T-helper 1 cell treated with Interleukin-12 subunit alpha and Interleukin-12 subunit beta and Interleukin-4 antibody, amounts not matched to agents 30 μg/mL and 1 μg/mL, for 36 hours (primary cell): ENCODE data around the gene TSPAN12.

Experiments used
- H3K27ac Mint-ChIP-seq: one replicate; pipeline ENCODE4 v1.8.0; 2021; ENCODE audit warnings: mild to moderate bottlenecking, mixed read lengths
- H3K27me3 Mint-ChIP-seq: one replicate; pipeline ENCODE4 v1.8.0; 2021; ENCODE audit warnings: low read depth, mixed read lengths
- H3K36me3 Mint-ChIP-seq: one replicate; pipeline ENCODE4 v1.8.0; 2021; ENCODE audit warnings: low read depth, mixed read lengths
- H3K4me1 Mint-ChIP-seq: one replicate; pipeline ENCODE4 v1.8.0; 2021; ENCODE audit warnings: low read depth, mixed read lengths
- H3K4me3 Mint-ChIP-seq: one replicate; pipeline ENCODE4 v1.8.0; 2021; ENCODE audit warnings: mild to moderate bottlenecking, moderate library complexity, mixed read lengths
- H3K9me3 Mint-ChIP-seq: one replicate; pipeline ENCODE4 v1.8.0; 2021; ENCODE audit warnings: mixed read lengths

The TSPAN12 gene

GRCh38 chr7:120831260-120831659, 26.7 kb downstream of the TSPAN12 start:
- Mint-ChIP-seq H3K27me3 (peaks cover 4% of the 10 kb centered on the region), H3K9me3 (no peaks in the 10 kb centered on the region), H3K4me1 (no peaks in the 10 kb centered on the region), H3K36me3 (no peaks in the 10 kb centered on the region), H3K4me3 (no peak overlapping the region), H3K27ac (no peak overlapping the region)

- Mint-ChIP-seq H3K4me1 (no peaks in the 10 kb centered on the region), H3K36me3 (no peaks in the 10 kb centered on the region), H3K27me3 (peaks cover 4% of the 10 kb centered on the region), H3K4me3 (no peak overlapping the region), H3K27ac (no peak overlapping the region), H3K9me3 (no peaks in the 10 kb centered on the region)
These were observed 28.5 kb downstream of the TSPAN12 start for GRCh38 chr7:120829487-120829886.

GRCh38 chr7:120828528-120828927, 29.4 kb downstream of the TSPAN12 start:
- no peak overlapping the region for H3K27ac Mint-ChIP-seq
- peaks cover 4% of the 10 kb centered on the region for H3K27me3 Mint-ChIP-seq
- no peaks in the 10 kb centered on the region for H3K9me3 Mint-ChIP-seq
- H3K36me3 Mint-ChIP-seq: no peaks in the 10 kb centered on the region
- H3K4me3 Mint-ChIP-seq: no peak overlapping the region
- H3K4me1 Mint-ChIP-seq: no peaks in the 10 kb centered on the region

DNA sequence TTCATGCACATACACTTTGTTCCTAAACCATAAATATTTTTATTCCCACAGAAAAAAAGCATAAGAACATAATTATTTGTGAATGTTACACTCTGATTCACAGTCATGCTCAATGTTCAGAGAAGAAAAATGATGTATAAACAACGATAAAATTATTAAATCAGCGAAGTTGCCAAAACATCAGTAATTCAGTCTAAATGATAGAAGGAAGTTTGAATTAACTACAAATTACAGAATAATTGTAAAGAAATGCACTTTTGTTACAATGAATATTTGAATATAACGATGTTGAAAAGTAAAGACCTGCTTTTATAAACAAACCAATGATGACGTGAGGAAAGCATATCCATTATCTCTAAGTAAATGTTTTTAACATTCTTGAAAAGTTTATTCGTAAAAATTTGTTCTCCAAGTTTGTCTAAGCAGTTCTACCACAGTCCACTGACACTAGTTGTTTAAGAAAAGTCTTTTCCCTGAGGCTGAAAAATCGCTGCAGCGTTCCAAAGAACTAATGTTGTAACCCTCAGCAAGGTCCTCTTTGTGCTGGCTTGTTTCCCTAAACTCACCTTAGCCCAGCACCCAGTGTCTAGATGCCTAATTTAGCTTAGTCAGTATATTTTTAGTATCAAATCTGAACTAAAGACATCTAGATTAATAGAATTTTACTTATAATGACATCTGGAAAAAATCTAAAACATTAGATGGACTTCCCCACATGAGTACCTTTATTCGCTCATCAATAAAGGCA, 30.4 kb downstream of the TSPAN12 start:
- no peaks in the 10 kb centered on the region for H3K9me3 Mint-ChIP-seq
- no peaks in the 10 kb centered on the region for H3K4me1 Mint-ChIP-seq
- peaks cover 4% of the 10 kb centered on the region for H3K27me3 Mint-ChIP-seq
- H3K36me3 Mint-ChIP-seq: no peaks in the 10 kb centered on the region
- H3K4me3 Mint-ChIP-seq: no peak overlapping the region
- H3K27ac Mint-ChIP-seq: no peak overlapping the region

GRCh38 chr7:120825576-120825975, 32.4 kb downstream of the TSPAN12 start:
- Mint-ChIP-seq H3K4me1 (no peaks in the 10 kb centered on the region), H3K36me3 (no peaks in the 10 kb centered on the region), H3K9me3 (no peaks in the 10 kb centered on the region), H3K4me3 (no peak overlapping the region), H3K27me3 (peaks cover 2% of the 10 kb centered on the region), H3K27ac (no peak overlapping the region)

- no peaks in the 10 kb centered on the region for H3K36me3 Mint-ChIP-seq
- no peaks in the 10 kb centered on the region for H3K9me3 Mint-ChIP-seq
- H3K27ac Mint-ChIP-seq: no peak overlapping the region
- no peaks in the 10 kb centered on the region for H3K27me3 Mint-ChIP-seq
- no peaks in the 10 kb centered on the region for H3K4me1 Mint-ChIP-seq
- H3K4me3 Mint-ChIP-seq: no peak overlapping the region
These were observed 32.8 kb downstream of the TSPAN12 start for GRCh38 chr7:120825152-120825551.

DNA sequence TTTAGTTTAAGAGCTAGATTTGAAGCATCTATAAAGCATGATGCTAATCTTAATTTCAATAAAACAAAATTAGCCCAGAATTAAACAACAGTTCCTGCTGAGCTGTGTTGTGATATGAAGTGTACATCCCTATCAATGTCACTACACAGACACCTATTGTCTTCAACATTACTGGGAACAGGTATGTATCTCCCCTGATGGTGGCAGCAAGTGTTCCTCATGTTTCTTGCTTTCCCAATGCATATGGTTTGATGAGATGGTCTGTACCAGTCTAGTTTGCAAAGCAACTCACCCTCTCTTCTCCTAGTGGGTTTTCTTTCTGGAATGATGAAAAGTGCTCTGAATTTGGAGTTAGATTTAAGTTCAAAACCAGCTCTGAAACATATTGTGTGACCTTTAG, 38.1 kb downstream of the TSPAN12 start:
- H3K27me3 Mint-ChIP-seq: peaks cover 11% of the 10 kb centered on the region

DNA sequence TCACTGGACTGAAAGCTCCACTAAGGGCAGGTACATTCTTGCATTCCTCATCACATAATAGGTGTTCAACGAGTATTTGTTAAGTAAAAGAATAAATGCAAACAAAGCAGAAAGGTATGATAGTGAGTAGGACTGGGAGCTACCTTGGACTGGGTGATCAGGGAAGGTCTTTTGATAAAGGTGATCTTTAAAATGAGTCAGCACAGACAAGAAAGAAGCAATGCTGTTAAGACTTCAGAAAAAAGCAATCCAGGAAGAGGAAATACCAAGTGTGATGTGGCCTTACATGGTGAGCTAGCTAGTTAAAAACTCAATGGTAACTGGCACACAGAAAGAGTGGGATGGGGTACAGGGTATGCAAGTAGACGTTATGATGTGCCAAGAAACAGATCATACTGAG, 40.1 kb downstream of the TSPAN12 start:
- Mint-ChIP-seq H3K27me3 (peaks cover 17% of the 10 kb centered on the region), H3K27ac (no peak overlapping the region), H3K4me3 (no peak overlapping the region), H3K4me1 (no peaks in the 10 kb centered on the region), H3K36me3 (no peaks in the 10 kb centered on the region), H3K9me3 (no peaks in the 10 kb centered on the region)

More for the DNA sequence above, 38.1 kb downstream of the TSPAN12 start:
- H3K36me3 Mint-ChIP-seq: no peaks in the 10 kb centered on the region
- no peaks in the 10 kb centered on the region for H3K9me3 Mint-ChIP-seq
- H3K4me3 Mint-ChIP-seq: no peak overlapping the region
- no peaks in the 10 kb centered on the region for H3K4me1 Mint-ChIP-seq
- no peak overlapping the region for H3K27ac Mint-ChIP-seq

DNA sequence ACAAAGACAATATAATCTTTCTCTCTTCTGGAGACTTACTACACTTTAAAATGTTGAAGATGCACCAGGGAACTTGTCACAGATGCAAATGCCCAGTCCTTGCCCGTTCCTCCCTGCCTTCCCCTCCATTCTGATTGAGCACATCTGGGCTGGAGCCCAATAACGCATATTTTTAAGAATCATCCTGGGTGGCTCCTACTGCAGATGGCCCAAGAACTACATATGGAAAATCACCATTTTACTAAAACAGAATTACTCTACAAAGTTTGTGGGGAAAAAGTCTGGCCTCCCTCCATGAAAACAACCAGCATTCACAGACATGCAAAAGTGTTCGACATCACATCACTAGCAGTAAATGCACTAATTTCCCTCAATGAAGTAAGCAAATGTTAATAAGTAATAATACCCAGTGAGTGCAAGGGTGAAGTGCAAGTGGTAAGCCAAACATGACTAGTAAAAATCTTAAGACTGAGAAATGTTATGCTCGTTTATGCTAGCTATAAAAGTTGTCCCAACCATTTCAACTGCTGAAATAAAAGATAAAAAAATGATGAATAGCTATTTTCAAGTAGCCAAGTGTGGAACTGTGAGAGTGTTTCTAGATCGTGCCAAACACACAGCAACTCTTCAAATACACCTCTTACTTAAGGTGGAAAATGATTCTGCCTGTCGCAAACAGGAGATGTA, 43.5 kb downstream of the TSPAN12 start:
- no peak overlapping the region for H3K4me3 Mint-ChIP-seq
- no peaks in the 10 kb centered on the region for H3K4me1 Mint-ChIP-seq
- H3K27me3 Mint-ChIP-seq: peaks cover 12% of the 10 kb centered on the region
- H3K9me3 Mint-ChIP-seq: no peaks in the 10 kb centered on the region
- no peak overlapping the region for H3K27ac Mint-ChIP-seq
- H3K36me3 Mint-ChIP-seq: no peaks in the 10 kb centered on the region

GRCh38 chr7:120813546-120814252, 44.2 kb downstream of the TSPAN12 start:
- H3K9me3 Mint-ChIP-seq: no peaks in the 10 kb centered on the region
- no peak overlapping the region for H3K4me3 Mint-ChIP-seq
- peaks cover 12% of the 10 kb centered on the region for H3K27me3 Mint-ChIP-seq
- H3K36me3 Mint-ChIP-seq: no peaks in the 10 kb centered on the region
- H3K4me1 Mint-ChIP-seq: no peaks in the 10 kb centered on the region
- no peak overlapping the region for H3K27ac Mint-ChIP-seq

GRCh38 chr7:120813089-120813488, 44.9 kb downstream of the TSPAN12 start:
- Mint-ChIP-seq H3K9me3 (no peaks in the 10 kb centered on the region), H3K27me3 (peaks cover 12% of the 10 kb centered on the region), H3K36me3 (no peaks in the 10 kb centered on the region), H3K4me3 (no peak overlapping the region), H3K27ac (no peak overlapping the region), H3K4me1 (no peaks in the 10 kb centered on the region)

DNA sequence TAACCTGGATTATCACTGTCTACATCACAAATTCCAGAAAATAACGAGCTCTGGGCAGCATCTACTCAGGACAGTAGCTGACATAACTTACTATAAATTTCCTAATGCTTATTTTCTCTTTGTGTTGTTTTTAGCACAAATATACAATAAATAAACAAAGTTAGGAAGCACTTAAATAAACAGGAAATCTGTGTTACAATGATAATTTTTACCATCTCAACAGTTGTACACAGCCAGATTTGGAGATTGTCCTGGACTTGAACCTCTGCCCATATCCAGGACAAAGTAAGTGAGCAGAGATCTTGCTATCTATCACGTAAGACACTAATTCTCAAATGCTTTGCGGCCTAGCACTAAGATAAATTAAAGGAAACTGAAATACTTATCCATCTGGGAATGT, 48.7 kb downstream of the TSPAN12 start:
- Mint-ChIP-seq H3K27me3 (peaks cover 6% of the 10 kb centered on the region), H3K9me3 (no peaks in the 10 kb centered on the region), H3K36me3 (no peaks in the 10 kb centered on the region), H3K4me1 (no peaks in the 10 kb centered on the region), H3K27ac (no peak overlapping the region), H3K4me3 (no peak overlapping the region)

- H3K4me1 Mint-ChIP-seq: no peaks in the 10 kb centered on the region
- H3K36me3 Mint-ChIP-seq: no peaks in the 10 kb centered on the region
- H3K9me3 Mint-ChIP-seq: no peaks in the 10 kb centered on the region
- H3K4me3 Mint-ChIP-seq: no peak overlapping the region
- H3K27me3 Mint-ChIP-seq: peaks cover 3% of the 10 kb centered on the region
- no peak overlapping the region for H3K27ac Mint-ChIP-seq
These were observed 50.6 kb downstream of the TSPAN12 start for GRCh38 chr7:120807390-120807789.

DNA sequence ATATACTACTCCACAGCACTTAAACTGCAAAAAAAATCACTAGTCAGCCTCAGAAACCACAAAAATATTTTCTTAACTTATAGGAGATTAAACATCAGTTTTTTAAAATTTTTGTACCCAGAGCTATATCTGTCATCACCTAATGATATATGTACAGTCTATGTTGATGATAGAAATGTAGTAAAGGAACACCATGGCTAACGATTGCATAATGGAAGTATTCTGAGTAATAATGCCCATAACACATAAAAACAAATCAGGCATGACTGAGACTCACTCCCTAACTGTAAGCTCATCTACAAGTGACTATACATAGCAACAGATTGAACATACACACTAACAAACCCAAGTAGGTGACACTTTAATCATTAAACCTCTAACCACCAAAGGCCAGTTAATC, 51.3 kb downstream of the TSPAN12 start:
- H3K36me3 Mint-ChIP-seq: no peaks in the 10 kb centered on the region
- H3K27me3 Mint-ChIP-seq: peaks cover 3% of the 10 kb centered on the region
- H3K9me3 Mint-ChIP-seq: no peaks in the 10 kb centered on the region
- no peak overlapping the region for H3K4me3 Mint-ChIP-seq
- H3K27ac Mint-ChIP-seq: no peak overlapping the region
- H3K4me1 Mint-ChIP-seq: no peaks in the 10 kb centered on the region
